MCF 10A (cell line): ENCODE results near the gene AGAP5. TPM values are rescaled to one million over a fixed set of nuclear protein-coding genes. Genes with fewer than 3 reads are reported as not detected.

Experiments
- BruUV-seq: library from RNA; stranded (reverse); fragments of 400-500 nt; replicated peaks from 2 replicates; lab custom pipeline; 2021; lab: Mats Ljungman, UMichigan
- CTCF ChIA-PET: fragments of 300-600 bp; sonication (Branson Sonifier 250); formaldehyde crosslinking; extraction: SDS; loops from one replicate; lab custom pipeline; 2021; ENCODE audit warnings: antibody characterized with exemption, inconsistent platforms; lab: Yijun Ruan, JAX
- POLR2A ChIA-PET: fragments of 300-600, 350-650 bp; sonication (Branson Sonifier 250); formaldehyde crosslinking; extraction: SDS; loops from one replicate; lab custom pipeline; 2020; ENCODE audit warnings: antibody characterized with exemption, inconsistent platforms; lab: Yijun Ruan, JAX
- DNase-seq: peaks from one replicate; pipeline ENCODE4 v3.0.0-alpha.2; 2018; ENCODE audit not compliant: unreplicated experiment
- H3K27ac Mint-ChIP-seq: one replicate; pipeline ENCODE4 v1.8.0; 2022; ENCODE audit warnings: mild to moderate bottlenecking, low read depth, mixed read lengths; ENCODE audit not compliant: unreplicated experiment
- H3K27me3 Mint-ChIP-seq: one replicate; pipeline ENCODE4 v1.8.0; 2022; ENCODE audit warnings: mixed read lengths; ENCODE audit not compliant: insufficient read depth, unreplicated experiment
- H3K36me3 Mint-ChIP-seq: one replicate; pipeline ENCODE4 v1.8.0; 2022; ENCODE audit warnings: mild to moderate bottlenecking, moderate library complexity, mixed read lengths; ENCODE audit not compliant: insufficient read depth, unreplicated experiment
- H3K4me1 Mint-ChIP-seq: one replicate; pipeline ENCODE4 v1.8.0; 2022; ENCODE audit warnings: mixed read lengths; ENCODE audit not compliant: insufficient read depth, unreplicated experiment
- H3K4me3 Mint-ChIP-seq: one replicate; pipeline ENCODE4 v1.8.0; 2022; ENCODE audit warnings: mild to moderate bottlenecking, moderate library complexity, mixed read lengths; ENCODE audit not compliant: unreplicated experiment
- H3K9me3 Mint-ChIP-seq: one replicate; pipeline ENCODE4 v1.8.0; 2022; ENCODE audit warnings: mixed read lengths; ENCODE audit not compliant: unreplicated experiment
- intact Hi-C: fragments of 100-400 bp; cut with micrococcal nuclease; formaldehyde crosslinking; loops from 2 replicates; pipeline ENCODE4 v1.14.1; 2022
- total RNA-seq: library from RNA; stranded (reverse); gene quantifications from 2 replicates; pipeline ENCODE4 v1.2.3, GENCODE V29; 2022
- TF ChIP-seq, protein P1 (sequence below): fragments of 200-600 bp; IDR thresholded peaks from one replicate; pipeline ENCODE4 v1.8.0; 2022; ENCODE audit warnings: antibody characterized with exemption, mild to moderate bottlenecking; ENCODE audit not compliant: unreplicated experiment

Gene AGAP5
- total RNA-seq, 1 experiment from 2014 or later, result 16.0 TPM

DNA sequence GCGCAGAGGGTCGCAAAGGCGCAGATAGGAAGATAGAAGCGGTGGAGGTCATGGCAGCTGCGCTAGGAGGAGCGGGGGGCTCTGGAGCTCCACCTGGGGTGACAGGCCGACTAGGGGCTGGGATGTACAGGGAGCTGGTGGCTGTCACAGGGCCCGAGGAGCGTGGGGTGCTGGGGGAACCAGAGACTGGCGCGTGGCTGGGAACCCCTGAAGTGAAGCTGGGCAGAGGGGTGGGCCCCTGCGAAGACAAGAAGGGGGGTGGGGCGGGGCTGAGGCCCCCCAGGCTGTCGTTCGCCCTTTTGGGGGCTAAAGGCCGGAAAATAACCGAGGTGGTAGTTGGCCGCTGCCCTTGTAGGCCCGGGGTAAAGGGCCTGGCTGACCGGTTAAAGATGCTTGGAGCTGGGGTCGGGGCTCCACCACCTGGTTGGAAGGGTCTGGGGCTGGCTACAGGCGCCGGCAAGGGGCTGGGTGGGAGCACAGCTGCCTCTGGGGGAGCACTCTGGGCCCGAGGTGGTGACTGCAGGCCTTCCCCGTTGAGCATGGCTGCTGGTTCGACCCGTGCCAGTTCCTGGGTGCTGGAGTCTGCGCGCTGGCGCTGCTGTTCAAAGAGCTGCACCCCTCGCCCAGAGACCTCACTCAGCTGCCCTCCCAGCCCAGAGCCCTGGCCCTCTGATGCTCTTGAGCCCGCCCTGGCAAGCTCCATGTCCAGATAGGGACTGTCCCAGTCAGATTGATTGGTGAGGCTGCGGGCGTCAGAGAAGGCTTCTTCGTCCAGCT is 49.8 kb downstream of the AGAP5 start:
- BruUV-seq, result no TSS peak
- no peaks in the 10 kb centered on the region for H3K9me3 Mint-ChIP-seq
- TF ChIP-seq, protein P1, sequence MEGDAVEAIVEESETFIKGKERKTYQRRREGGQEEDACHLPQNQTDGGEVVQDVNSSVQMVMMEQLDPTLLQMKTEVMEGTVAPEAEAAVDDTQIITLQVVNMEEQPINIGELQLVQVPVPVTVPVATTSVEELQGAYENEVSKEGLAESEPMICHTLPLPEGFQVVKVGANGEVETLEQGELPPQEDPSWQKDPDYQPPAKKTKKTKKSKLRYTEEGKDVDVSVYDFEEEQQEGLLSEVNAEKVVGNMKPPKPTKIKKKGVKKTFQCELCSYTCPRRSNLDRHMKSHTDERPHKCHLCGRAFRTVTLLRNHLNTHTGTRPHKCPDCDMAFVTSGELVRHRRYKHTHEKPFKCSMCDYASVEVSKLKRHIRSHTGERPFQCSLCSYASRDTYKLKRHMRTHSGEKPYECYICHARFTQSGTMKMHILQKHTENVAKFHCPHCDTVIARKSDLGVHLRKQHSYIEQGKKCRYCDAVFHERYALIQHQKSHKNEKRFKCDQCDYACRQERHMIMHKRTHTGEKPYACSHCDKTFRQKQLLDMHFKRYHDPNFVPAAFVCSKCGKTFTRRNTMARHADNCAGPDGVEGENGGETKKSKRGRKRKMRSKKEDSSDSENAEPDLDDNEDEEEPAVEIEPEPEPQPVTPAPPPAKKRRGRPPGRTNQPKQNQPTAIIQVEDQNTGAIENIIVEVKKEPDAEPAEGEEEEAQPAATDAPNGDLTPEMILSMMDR, result no peak
- POLR2A ChIA-PET, result interaction anchor here (1.1 kb wide), 1 partner anchor 83 kb away, joined by 3 read pairs; no protein-coding TSS in a partner anchor
- DNase-seq, result no peak
- intact Hi-C loops, result no loop called here
- H3K27me3 Mint-ChIP-seq, result no peaks in the 10 kb centered on the region
- no peak overlapping the region for H3K4me3 Mint-ChIP-seq
- no peak overlapping the region for H3K27ac Mint-ChIP-seq
- H3K4me1 Mint-ChIP-seq, result no peaks in the 10 kb centered on the region
- CTCF ChIA-PET, result interaction anchor here (1.9 kb wide), 1 partner anchor 118 kb away, joined by 15 read pairs; no protein-coding TSS in a partner anchor
- no peaks in the 10 kb centered on the region for H3K36me3 Mint-ChIP-seq

DNA sequence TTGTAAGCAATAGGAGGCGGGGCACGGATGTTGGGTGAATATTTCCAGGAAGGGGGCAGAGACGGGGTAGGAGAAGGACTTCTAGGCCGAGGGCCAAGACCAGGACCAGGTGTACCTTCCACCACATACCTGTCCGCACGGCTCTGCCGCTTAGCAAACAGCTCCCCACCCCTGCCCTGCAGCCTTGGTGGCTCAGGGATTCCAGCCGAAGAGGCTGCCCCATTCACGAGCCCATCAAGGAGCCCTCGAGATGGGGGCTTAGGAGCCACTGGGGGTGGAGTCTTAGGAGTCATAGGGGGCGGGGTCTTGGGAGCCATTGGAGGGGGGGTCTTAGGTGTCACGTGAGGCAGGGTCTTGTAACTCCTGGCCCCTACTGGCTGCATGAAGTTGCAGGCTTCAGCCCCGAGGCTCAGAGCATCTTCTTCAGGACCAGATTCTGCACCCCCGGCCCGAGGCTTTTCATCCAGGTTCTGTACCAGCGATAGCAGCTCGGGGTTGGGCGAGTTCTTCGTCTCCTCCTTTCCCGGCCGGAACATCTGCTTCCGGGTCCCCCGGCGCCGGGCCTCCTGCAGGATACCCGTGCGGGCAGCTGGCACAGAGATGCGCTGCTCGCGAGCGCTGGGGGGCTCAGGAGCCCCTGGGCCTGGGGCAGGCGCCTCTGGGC is 50.6 kb downstream of the AGAP5 start:
- Mint-ChIP-seq H3K9me3 (no peaks in the 10 kb centered on the region), H3K4me1 (no peaks in the 10 kb centered on the region), H3K36me3 (no peaks in the 10 kb centered on the region), H3K27ac (no peak overlapping the region), H3K27me3 (no peaks in the 10 kb centered on the region), H3K4me3 (no peak overlapping the region)
- POLR2A ChIA-PET, result interaction anchor here (0.7 kb wide), 1 partner anchor 974 kb away, joined by 3 read pairs; no protein-coding TSS in a partner anchor
- intact Hi-C loops, result no loop called here
- CTCF ChIA-PET, result interaction anchor here (1.9 to 16.0 kb wide), 2 partner anchors 117 to 118 kb away, joined by 15 to 222 read pairs; no protein-coding TSS in a partner anchor
- TF ChIP-seq, protein P1, result no peak
- BruUV-seq, result no TSS peak
- no peak for DNase-seq

DNA sequence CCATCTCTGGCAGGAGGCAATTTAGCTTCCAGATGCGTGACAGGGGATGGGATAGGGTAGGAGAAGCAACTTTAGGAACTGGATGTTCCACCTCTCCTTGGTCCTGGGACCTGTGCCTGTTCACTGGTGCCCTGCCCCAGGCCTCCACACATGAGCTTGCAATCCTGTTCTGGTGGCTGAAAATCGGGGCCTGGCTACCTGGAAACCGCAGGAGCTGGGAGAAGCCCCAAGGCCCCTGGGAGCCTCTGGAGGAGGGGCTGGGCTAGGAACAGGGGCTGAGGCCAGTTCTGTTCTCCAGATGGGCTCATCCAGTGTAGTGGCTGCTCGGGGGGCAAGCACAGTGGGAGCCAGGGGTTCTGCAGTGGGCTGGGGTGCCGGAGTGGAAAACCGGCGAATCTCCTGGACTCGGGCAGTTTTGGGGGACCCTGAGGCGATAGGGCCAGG is 51.3 kb downstream of the AGAP5 start:
- no peaks in the 10 kb centered on the region for H3K27me3 Mint-ChIP-seq
- BruUV-seq, result no TSS peak
- intact Hi-C loops, result no loop called here
- POLR2A ChIA-PET, result interaction anchor here (0.7 kb wide), 1 partner anchor 974 kb away, joined by 3 read pairs; no protein-coding TSS in a partner anchor
- TF ChIP-seq, protein P1, result no peak
- CTCF ChIA-PET, result interaction anchor here (0.9 to 16.0 kb wide), 2 partner anchors 18 to 117 kb away, joined by 3 to 222 read pairs; no protein-coding TSS in a partner anchor
- H3K36me3 Mint-ChIP-seq, result no peaks in the 10 kb centered on the region
- H3K27ac Mint-ChIP-seq, result no peak overlapping the region
- H3K4me3 Mint-ChIP-seq, result no peak overlapping the region
- peaks cover 3% of the 10 kb centered on the region for H3K4me1 Mint-ChIP-seq
- no peak for DNase-seq
- no peaks in the 10 kb centered on the region for H3K9me3 Mint-ChIP-seq

DNA sequence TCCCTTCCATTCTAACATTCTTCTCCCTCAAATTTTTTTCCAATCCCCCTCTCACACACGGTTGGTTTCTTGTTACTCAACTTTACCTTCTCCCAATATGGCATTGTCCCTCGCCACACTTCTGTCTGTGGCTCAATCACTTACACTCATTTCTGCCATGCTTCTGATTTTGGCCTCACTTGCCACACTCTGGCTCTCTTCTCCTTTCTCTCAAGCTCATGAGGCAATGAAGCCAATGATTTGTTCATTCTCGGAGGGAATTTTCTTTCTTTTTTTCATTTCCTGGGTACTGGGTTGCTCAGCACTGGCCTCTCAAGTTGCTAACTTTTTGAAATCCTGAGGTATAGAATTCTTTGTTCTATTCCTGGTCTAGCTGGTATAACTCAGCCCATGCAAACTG is 52.7 kb downstream of the AGAP5 start:
- intact Hi-C loops, result no loop called here
- CTCF ChIA-PET, result interaction anchor here (0.6 to 16.0 kb wide), 11 partner anchors 10 to 381 kb away, joined by 3 to 222 read pairs (median 10); no protein-coding TSS in a partner anchor

More for the DNA sequence above, 52.7 kb downstream of the AGAP5 start:
- DNase-seq, result no peak
- H3K27me3 Mint-ChIP-seq, result no peaks in the 10 kb centered on the region
- no peak overlapping the region for H3K27ac Mint-ChIP-seq
- H3K4me3 Mint-ChIP-seq, result no peak overlapping the region
- no TSS peak for BruUV-seq
- no peaks in the 10 kb centered on the region for H3K36me3 Mint-ChIP-seq
- no peaks in the 10 kb centered on the region for H3K9me3 Mint-ChIP-seq
- TF ChIP-seq, protein P1, result no peak
- POLR2A ChIA-PET, result interaction anchor here (0.6 kb wide), 2 partner anchors 136 to 233 kb away, joined by 3 read pairs; partner anchors contain the start of gene CHCHD1
- H3K4me1 Mint-ChIP-seq, result peaks cover 7% of the 10 kb centered on the region
